Glutamatergic neuron (in vitro differentiated cells): Measurements from ENCODE around the gene SEC16B. TPM values are rescaled to one million over a fixed set of nuclear protein-coding genes. Genes with fewer than 3 reads are reported as not detected.
"Not testable (repeated sequence)": the region's sequence is repeated elsewhere in the genome, so short reads cannot be mapped to it uniquely, and the experiment has no call there.

Experiments
- DNase-seq: peaks from one replicate; pipeline ENCODE4 v3.0.0; 2022
- H3K27ac Mint-ChIP-seq: one replicate; pipeline ENCODE4 v1.8.0; 2020; ENCODE audit warnings: mild to moderate bottlenecking, mixed read lengths, inconsistent platforms; ENCODE audit not compliant: unreplicated experiment
- H3K27me3 Mint-ChIP-seq: one replicate; pipeline ENCODE4 v1.8.0; 2020; ENCODE audit warnings: mild to moderate bottlenecking, moderate library complexity, mixed read lengths, inconsistent platforms; ENCODE audit not compliant: unreplicated experiment
- H3K36me3 Mint-ChIP-seq: one replicate; pipeline ENCODE4 v1.8.0; 2020; ENCODE audit warnings: mild to moderate bottlenecking, mixed read lengths, inconsistent platforms; ENCODE audit not compliant: unreplicated experiment
- H3K4me1 Mint-ChIP-seq: one replicate; pipeline ENCODE4 v1.8.0; 2020; ENCODE audit warnings: mild to moderate bottlenecking, low read depth, mixed read lengths, inconsistent platforms; ENCODE audit not compliant: unreplicated experiment
- H3K4me3 Mint-ChIP-seq: one replicate; pipeline ENCODE4 v1.8.0; 2020; ENCODE audit warnings: mild to moderate bottlenecking, mixed read lengths, inconsistent platforms; ENCODE audit not compliant: unreplicated experiment
- H3K9me3 Mint-ChIP-seq: one replicate; pipeline ENCODE4 v1.8.0; 2020; ENCODE audit warnings: mild to moderate bottlenecking, moderate library complexity, mixed read lengths, inconsistent platforms; ENCODE audit not compliant: unreplicated experiment
- CTCF ChIP-seq: fragments of 200-600 bp; sonication (generic); IDR thresholded peaks from one replicate; pipeline ENCODE4 v1.5.0; 2021; ENCODE audit not compliant: partially characterized antibody, unreplicated experiment
- total RNA-seq: library from RNA; stranded (reverse); fragmentation: NEBNext Ultra II Directional; extraction: Animal tissue kit (Norgen Biotek cat#: 25700); gene quantifications from one replicate; pipeline ENCODE4 v1.2.1, GENCODE V29; 2021; ENCODE audit not compliant: unreplicated experiment

Gene SEC16B
- total RNA-seq, 1 donor from 2014 or later: 0.93 TPM

- no peaks in the 10 kb centered on the region for H3K36me3 Mint-ChIP-seq
- H3K27ac Mint-ChIP-seq: no peak overlapping the region
- H3K4me1 Mint-ChIP-seq: no peaks in the 10 kb centered on the region
- no peak overlapping the region for H3K4me3 Mint-ChIP-seq
- no peak for TF ChIP-seq CTCF
- no peaks in the 10 kb centered on the region for H3K27me3 Mint-ChIP-seq
- DNase-seq: no peak
- H3K9me3 Mint-ChIP-seq: no peaks in the 10 kb centered on the region
Measured at GRCh38 chr1:178004926-178005391, 35.1 kb upstream of the SEC16B start.

DNA sequence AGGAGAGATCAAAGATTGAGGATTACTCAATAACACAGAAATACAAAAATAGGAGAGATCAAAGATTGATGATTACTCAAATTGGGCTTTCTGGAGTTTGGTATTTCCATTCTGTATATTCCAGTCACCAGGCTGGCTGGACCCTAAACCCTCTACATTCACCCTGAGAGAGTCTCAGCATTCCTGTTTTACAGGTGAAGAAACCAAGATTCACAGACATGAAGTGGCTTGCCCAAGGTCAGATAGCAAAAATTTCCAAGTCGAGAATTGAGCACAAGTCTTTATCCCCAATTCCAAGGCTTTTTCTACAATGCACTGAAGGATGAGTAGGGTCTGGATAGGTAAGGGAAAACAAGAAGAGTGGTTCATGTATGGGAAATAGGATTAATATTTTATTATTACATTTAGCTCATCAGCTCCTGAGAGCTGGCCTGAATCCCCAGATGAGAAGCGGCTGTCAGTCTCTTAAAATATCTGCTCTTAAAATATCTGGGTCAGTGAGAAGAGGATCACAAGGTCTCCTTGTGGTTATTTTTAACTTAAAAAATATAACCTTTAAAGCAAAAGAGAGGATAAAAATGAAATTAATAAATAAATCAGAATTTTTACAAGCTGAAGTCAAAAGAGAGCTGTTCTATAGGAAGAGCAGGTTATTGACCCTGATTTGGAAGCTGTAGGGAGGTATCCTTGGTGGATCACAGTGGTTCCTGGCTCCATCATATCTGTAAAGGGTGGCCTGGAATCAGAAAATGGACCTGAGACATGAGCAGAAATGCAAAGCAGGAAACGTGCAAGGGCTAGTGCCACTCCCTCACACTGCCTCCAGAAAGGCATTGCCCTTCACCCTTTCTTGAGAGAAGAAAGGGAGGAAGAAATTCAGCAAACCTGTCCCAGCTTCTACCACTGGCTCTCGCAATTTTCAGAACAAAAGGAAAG, 29.1 kb upstream of the SEC16B start:
- H3K4me3 Mint-ChIP-seq: no peak overlapping the region
- no peak for DNase-seq
- H3K4me1 Mint-ChIP-seq: no peaks in the 10 kb centered on the region
- TF ChIP-seq CTCF: no peak
- H3K36me3 Mint-ChIP-seq: no peaks in the 10 kb centered on the region
- H3K27me3 Mint-ChIP-seq: no peaks in the 10 kb centered on the region
- no peak overlapping the region for H3K27ac Mint-ChIP-seq
- peaks cover 2% of the 10 kb centered on the region for H3K9me3 Mint-ChIP-seq

DNA sequence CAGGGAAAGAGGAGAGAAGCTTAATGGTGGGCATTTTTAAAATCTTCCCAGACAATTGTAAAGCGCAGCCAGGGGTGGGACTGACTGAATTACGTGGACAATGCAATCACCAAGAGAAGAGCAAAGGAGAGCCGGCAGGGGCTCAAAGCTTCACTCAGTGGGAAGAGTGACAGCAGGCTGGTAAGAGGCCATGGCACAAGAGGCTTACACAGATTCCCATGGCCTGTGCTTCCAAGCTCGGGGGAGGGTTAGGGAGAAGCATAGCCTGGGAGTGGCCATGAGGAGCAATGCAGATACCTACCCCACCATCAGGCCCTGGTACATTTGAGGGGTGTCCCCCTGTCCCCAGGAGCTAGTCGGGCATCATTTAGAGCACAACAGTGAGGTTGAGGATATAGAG, 27.1 kb upstream of the SEC16B start:
- H3K27me3 Mint-ChIP-seq: no peaks in the 10 kb centered on the region
- H3K9me3 Mint-ChIP-seq: peaks cover 2% of the 10 kb centered on the region
- DNase-seq: no peak
- no peak for TF ChIP-seq CTCF
- no peaks in the 10 kb centered on the region for H3K4me1 Mint-ChIP-seq
- no peak overlapping the region for H3K4me3 Mint-ChIP-seq
- H3K36me3 Mint-ChIP-seq: no peaks in the 10 kb centered on the region
- H3K27ac Mint-ChIP-seq: no peak overlapping the region

DNA sequence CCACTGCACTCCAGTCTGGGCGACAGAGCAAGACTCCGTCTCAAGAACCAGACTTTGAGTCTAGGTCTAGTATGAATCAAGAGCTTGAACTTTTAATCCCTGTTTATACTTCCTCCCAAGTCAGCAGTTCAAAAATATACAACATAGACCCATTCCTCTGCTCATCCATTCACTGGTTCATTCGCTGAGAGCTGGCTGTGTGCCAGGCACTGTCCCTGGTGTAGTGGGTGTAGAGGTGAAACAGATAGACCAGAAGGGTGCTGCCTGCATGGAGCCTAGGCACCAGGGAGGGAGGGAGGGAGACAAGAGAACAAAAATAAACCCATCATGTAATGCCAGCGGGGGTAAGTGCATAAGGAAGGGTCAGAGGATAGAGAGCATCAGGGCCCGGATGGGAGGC, 25.5 kb upstream of the SEC16B start:
- Mint-ChIP-seq H3K9me3 (peaks cover 3% of the 10 kb centered on the region), H3K27ac (no peak overlapping the region), H3K4me3 (no peak overlapping the region), H3K4me1 (no peaks in the 10 kb centered on the region), H3K27me3 (no peaks in the 10 kb centered on the region), H3K36me3 (no peaks in the 10 kb centered on the region)
- DNase-seq: no peak
- TF ChIP-seq CTCF: no peak

GRCh38 chr1:177986281-177986680, 16.4 kb upstream of the SEC16B start:
- not testable (repeated sequence) for H3K27ac Mint-ChIP-seq, H3K4me3 Mint-ChIP-seq, H3K9me3 Mint-ChIP-seq, H3K27me3 Mint-ChIP-seq, DNase-seq, H3K36me3 Mint-ChIP-seq
- peaks cover 21% of the 10 kb centered on the region for H3K4me1 Mint-ChIP-seq
